C1 segment of cervical spinal cord (tissue), 14 donors: ENCODE measurements around the gene SLC18B1.

Experiments
- DNase-seq, 14 donors: peaks; one replicate each; lab custom pipeline; 2025; lab: John Stamatoyannopoulos, UW

SLC18B1 gene

DNA sequence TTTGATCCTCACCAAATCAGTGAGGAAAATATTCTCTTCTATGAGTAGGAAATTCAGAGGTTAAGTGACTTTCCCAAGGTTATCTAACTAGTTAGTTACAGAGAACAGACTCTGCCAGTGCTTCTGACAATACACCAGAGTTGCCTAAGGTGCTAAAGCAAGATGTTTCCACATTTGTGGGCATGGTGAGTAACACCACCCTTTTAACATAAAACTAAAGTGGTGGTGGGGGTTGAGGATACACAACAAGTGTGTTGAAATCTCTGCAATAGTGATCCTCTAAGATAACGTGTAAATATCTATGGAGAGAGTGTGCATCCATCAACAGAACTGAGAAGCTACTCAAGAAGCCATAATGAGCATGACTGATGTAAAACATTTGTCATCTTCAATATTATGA is 52.4 kb downstream of the SLC18B1 start:
- no peak for DNase-seq

DNA sequence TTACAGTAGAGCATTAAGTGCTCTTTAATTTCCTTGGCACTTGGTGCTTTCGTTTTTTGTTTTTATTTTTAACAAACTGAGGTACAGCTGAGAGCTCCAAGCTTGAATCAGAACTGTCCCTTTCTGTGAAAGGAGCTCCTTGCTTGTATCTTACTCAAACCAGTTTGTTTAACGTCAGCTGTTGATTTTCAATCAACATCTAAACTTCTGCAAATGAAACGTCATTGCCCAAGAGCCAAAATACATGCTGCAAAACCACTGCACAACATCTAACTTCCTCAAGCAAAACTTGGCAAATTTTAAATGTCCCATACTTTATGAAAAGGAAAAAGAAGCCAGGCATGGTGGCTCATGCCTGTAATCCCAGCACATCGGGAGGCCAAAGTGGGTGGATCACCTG is 55.9 kb downstream of the SLC18B1 start:
- DNase-seq: no peak

DNA sequence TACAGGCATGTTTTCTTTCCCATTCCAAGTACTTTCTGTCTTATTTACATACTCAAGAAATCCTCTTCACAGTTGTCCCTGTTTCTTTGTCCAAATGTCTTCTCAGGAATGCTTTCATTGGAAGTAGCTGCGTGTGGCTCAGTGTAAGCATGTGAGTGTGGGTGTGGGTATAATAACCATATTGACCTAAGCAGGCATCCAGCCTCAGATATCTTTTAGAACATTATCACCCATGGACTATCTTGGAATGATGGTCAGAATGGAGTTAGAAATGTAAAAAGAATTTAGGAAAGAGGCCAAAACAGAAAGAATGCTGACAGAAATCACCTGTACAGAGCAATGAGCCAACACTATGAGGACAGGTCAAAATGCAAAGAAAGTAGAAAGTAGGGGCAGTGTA is 57.2 kb downstream of the SLC18B1 start:
- no peak for DNase-seq

DNA sequence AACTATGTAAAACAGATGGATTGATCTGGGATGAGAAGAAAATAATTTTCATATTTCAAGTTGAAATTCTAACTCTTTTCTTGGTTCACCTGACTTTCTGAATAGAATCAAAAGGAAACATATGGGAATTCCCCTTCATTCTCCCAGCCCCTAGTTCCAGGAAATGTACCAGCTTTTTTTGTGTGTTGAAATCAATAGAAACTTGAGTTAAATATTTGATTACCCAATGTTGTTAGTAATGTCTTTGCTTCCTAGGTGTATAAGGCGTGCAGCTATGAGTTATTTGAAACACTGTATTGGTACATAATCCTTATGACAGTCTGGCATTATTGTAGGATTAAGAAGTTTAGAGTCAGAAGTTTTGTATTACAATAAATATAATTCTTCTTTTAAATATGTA is 62.2 kb downstream of the SLC18B1 start:
- no peak for DNase-seq

DNA sequence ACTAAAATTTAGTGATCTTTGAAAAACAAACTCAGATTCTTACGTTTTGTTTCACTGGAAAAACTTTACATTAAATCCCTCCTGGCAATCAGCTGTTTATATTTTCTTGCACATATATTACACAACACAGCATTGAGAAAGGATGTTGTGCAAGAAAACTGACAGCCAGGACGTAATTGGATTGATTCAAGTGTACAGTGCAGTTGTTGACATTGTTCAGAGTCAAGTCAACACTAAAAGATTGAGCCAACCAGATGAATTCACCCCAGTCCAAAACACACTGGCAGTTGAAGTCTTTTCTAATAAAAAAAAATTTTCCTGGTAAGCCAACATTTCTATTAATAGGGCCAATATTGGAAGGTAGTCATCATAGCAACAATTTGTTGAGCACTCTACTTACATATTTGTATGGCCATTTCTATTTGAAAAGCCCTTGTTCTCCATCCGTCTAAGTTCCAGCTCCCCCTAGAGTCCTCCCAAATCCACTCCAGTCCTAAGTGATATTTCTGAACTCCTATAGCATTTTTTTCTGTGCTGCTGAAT is 63.7 kb downstream of the SLC18B1 start:
- no peak for DNase-seq

DNA sequence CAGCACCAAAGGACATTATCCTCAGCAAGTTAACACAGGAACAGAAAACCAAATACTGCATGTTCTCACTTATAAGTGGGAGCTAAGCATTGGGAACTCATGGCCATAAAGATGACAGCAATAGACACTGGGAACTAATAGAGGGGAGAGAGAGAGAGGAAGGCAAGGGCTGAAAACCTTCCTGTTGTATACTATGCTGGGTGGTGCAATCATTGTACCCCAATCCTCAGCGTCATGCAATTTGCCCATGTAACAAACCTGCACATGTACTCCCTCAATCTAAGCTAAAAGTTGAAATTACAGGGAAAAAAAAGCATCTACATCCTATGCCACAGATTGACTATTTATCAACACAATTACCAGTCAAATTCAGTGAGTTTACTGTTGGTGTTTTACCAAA is 64.6 kb downstream of the SLC18B1 start:
- DNase-seq: no peak

DNA sequence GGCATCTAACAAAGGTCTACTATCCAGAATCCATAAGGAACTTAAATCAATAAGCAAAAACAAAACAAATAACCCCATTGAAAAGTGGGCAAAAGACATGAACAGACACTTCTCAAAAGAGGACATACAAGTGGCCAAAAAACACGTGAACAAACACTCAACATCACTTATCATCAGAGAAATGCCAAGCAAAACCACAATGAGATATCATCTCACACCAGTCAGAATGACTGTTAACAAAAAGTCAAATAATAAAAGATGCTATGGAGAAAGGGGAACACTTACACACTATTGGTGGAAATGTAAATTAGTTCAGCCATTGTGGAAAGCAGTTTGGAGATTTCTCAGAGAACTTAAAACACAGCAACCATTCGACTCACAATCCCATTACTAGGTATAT is 65.2 kb downstream of the SLC18B1 start:
- no peak for DNase-seq

DNA sequence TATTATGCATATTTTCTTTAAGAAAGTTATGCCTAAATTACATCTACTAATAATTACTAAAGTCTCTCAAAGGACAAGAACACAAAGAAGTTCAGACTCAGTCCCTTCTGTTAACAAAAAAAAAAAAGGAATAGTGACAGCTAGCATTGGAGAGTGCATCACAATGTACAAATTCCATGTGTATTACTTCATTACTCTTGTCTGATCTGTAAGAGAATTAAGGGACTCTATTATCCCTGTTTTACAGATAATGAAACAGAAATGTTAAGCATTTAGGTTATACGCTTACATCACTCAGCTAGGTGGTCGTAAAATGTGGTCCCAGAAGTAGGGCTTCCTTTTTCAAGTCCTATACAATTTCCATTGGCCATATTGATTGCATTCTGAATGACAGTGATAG is 67.4 kb downstream of the SLC18B1 start:
- no peak for DNase-seq

DNA sequence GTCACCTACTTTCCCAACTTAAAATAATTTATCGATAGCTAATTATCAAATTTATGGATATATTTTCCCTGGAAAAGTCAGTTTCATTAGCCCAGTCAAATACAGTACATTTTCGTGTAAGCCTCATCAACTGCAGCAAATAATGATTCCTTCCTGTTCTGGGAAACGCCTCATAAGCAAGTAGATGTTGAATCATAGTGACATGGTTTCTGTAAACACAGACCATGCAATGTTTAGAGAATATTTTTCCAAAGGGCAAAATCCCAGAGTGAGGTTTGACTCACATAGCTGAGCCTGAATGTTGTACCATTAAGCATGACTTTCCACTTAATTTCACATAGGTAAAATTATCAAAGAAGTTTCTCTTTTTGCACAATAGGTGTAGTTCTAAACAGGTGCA is 67.9 kb downstream of the SLC18B1 start:
- no peak for DNase-seq

DNA sequence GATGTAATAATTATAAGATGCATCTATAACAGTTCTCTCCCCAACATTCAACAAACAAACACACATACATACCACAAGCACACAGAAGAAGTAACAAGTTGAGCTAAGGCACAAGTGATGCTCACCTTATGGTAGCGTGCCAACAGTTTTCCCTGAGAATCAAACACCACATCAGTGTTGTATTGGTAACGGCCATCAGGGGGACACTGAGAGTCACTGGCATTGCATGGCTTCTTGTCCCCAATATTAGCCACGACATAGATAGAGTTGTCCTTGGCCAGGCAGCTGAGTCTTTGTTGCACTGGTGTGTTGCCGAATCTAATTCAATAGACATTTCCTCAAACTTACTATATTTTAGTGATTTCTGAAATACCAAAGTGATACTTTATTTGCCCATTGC is 69.8 kb downstream of the SLC18B1 start:
- no peak for DNase-seq

DNA sequence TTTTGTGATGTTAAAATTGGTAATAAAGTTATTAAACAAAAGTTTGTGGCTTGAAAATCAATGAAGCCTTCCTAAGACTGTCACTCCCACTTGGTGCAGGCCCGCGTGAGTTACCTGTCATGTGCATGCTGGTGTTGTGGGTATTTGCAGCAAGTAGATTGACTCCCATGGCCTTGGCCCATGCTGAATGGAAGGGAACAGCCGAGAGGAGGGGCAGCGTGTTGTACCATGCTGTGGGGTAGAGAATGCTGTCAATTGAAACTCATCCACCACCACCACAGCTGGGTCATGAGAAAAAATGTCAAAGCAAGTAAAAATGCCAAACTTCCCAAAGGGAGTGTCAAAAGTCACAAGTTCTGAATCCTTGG is 71.8 kb downstream of the SLC18B1 start:
- DNase-seq: no peak

DNA sequence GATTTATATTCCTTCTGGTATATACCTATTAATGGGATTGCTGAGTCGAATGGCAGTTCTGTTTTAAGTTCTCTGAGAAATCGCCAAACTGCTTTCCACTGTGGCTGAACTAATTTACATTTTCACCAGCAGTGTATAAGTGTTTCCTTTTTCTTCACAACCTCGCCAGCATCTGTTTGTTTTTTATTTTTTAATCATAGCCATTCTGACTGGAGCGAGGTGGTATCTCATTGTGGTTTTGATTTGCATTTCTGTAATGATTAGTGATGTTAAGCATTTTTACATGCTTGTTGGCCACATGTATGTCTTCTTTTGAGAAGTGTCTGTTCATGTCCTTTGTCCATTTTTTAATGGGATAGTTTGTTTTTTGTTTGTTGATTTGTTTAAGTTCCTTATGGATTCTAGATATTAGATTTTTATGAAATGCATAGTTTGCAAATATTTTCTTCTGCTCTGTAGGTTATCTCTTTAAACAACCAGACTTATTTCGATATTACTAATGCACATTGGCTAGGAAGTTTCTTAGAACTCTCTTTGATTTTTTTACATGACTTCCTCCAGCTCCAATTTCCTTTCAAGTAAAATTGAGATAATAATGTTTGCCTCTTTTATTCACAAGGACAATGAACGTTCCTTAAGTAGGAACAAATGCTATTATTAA is 72.4 kb downstream of the SLC18B1 start:
- DNase-seq: no peak

DNA sequence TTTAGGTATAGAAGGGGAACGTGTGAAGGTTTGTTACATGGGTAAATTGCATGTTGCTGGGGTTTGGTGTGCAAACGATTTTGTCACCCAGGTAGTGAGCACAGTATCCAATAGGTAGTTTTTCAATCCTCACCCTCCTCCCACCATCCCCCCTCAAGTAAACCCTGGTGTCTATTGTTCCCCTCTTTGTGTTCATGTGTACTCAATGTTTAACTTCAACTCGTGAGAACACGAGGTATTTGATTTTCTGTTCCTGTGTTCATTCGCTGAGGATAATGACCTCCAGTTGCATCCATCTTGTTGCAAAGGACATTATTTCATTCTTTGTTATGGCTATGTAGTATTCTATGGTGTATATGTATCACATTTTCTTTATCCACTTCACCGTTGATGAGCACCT is 73.0 kb downstream of the SLC18B1 start:
- DNase-seq: no peak

DNA sequence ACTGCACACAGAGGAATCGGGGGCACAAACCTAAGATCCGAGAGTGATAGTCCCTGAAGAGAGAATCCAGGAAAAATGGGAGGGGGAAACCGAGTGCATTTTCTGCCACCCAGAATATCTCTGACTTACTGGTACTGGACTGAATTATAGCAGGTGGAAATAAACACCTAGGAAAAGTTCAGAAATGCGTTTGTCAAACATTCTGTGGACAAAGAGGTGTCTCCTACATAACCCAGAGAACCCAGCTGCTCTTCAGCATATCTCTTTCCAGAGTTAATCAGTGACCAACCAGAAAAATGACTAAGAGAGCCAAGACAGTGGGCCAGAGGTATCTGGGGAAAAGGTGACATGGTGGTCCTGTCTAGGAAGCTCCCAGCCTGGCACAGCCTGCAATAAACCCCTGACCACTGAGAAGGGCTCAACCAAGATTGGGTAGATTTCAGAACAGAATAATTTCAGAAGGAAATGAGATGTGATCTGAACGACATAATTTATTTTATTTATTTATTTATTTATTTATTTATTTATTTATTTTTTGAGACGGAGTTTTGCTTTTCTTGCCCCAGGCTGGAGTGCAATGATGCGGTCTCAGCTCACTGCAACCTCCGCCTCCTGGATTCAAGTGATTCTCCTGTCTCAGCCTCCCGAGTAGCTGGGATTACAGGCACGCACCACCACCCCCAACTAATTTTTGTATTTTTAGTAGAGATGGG is 78.5 kb downstream of the SLC18B1 start:
- no peak for DNase-seq
